ENCODE data around the gene IGFLR1.
"Not testable (repeated sequence)": the region's sequence is repeated elsewhere in the genome, so short reads cannot be mapped to it uniquely, and the experiment has no call there.

Gene IGFLR1

GRCh38 chr19:35739275-35740107 lies 2.8 kb downstream of the IGFLR1 start:
- DNase-seq = no peak

GRCh38 chr19:35738887-35739229 lies 3.4 kb downstream of the IGFLR1 start:
- DNase-seq = no peak

- DNase-seq = no peak
Measured at GRCh38 chr19:35738021-35738886, 4.0 kb downstream of the IGFLR1 start.

GRCh38 chr19:35736913-35737886 lies 5.1 kb downstream of the IGFLR1 start:
- DNase-seq = no peak

GRCh38 chr19:35734889-35735288 lies 7.4 kb downstream of the IGFLR1 start:
- no peak for DNase-seq

- no peak for DNase-seq
Measured at GRCh38 chr19:35734273-35734672, 8.0 kb downstream of the IGFLR1 start.

GRCh38 chr19:35733180-35734125 lies 8.8 kb downstream of the IGFLR1 start:
- no peak for DNase-seq

GRCh38 chr19:35732540-35733179 lies 9.6 kb downstream of the IGFLR1 start:
- DNase-seq = no peak

GRCh38 chr19:35731779-35732405 lies 10.4 kb downstream of the IGFLR1 start:
- no peak for DNase-seq

GRCh38 chr19:35731353-35731752 lies 10.9 kb downstream of the IGFLR1 start:
- no peak for DNase-seq

GRCh38 chr19:35730326-35730725 lies 11.9 kb downstream of the IGFLR1 start:
- no peak for DNase-seq

- no peak for DNase-seq
Measured at GRCh38 chr19:35729763-35730162, 12.5 kb downstream of the IGFLR1 start.

- no peak for DNase-seq
Measured at GRCh38 chr19:35729021-35729420, 13.2 kb downstream of the IGFLR1 start.

- no peak for DNase-seq
Measured at GRCh38 chr19:35727956-35728706, 14.1 kb downstream of the IGFLR1 start.

GRCh38 chr19:35727053-35727955 lies 14.9 kb downstream of the IGFLR1 start:
- DNase-seq = no peak

GRCh38 chr19:35725216-35725861 lies 16.9 kb downstream of the IGFLR1 start:
- no peak for DNase-seq

GRCh38 chr19:35724560-35724959 lies 17.7 kb downstream of the IGFLR1 start:
- DNase-seq = no peak

GRCh38 chr19:35724132-35724531 lies 18.1 kb downstream of the IGFLR1 start:
- DNase-seq = not testable (repeated sequence)
